DND-41 (cell line): ENCODE data around the gene DVL1.

ENCODE experiments used
- ATAC-seq: fragments of 200-7000 bp; cut with Tn5 transposase; 3 replicates; pipeline ENCODE4 v1.9.1; 2021; ENCODE audit warnings: low read depth; ENCODE audit not compliant: insufficient read depth
- DNase-seq: peaks from one replicate; pipeline ENCODE4 v3.0.0-alpha.2; 2020
- H2AFZ ChIP-seq: 2 replicates; pipeline ENCODE4 v1.6.0; 2012; ENCODE audit warnings: low read depth, low read length
- H3K27ac ChIP-seq: 2 replicates; pipeline ENCODE4 v1.5.1; 2012; ENCODE audit warnings: low read length, inconsistent platforms
- H3K27me3 ChIP-seq: fragments of 200-600 bp; sonication (generic); 2 replicates; pipeline ENCODE4 v1.6.0; 2012; ENCODE audit warnings: low read length, mild to moderate bottlenecking, inconsistent platforms; ENCODE audit not compliant: insufficient read depth, poor library complexity
- H3K36me3 ChIP-seq: 2 replicates; pipeline ENCODE4 v1.5.1; 2012; ENCODE audit warnings: low read length, inconsistent platforms; ENCODE audit not compliant: insufficient read depth
- H3K4me1 ChIP-seq: 2 replicates; pipeline ENCODE4 v1.5.1; 2012; ENCODE audit warnings: mild to moderate bottlenecking, low read length; ENCODE audit not compliant: insufficient read depth
- H3K4me2 ChIP-seq: 2 replicates; pipeline ENCODE4 v1.6.0; 2012; ENCODE audit warnings: mild to moderate bottlenecking, moderate library complexity, low read length, inconsistent platforms; ENCODE audit not compliant: insufficient read depth
- H3K4me3 ChIP-seq, 2 experiments: fragments of 200-600 bp in 1 of 2; shearing (Covaris generic) in 1 of 2; 2 replicates each; pipeline ENCODE4 v1.5.1; 2012 to 2016; ENCODE audit warnings: inconsistent platforms in 2 of 2, low read length in 2 of 2, mild to moderate bottlenecking in 2 of 2, low read depth in 1 of 2, moderate library complexity in 1 of 2
- H3K79me2 ChIP-seq: 2 replicates; pipeline ENCODE4 v1.6.0; 2012; ENCODE audit warnings: low read length, inconsistent platforms; ENCODE audit not compliant: insufficient read depth
- H3K9ac ChIP-seq: 2 replicates; pipeline ENCODE4 v1.6.0; 2012; ENCODE audit warnings: low read depth, mild to moderate bottlenecking, inconsistent platforms, low read length, moderate library complexity
- H3K9me3 ChIP-seq: 2 replicates; pipeline ENCODE4 v1.5.1; 2012; ENCODE audit warnings: low read length, moderate library complexity, mild to moderate bottlenecking, inconsistent platforms; ENCODE audit not compliant: insufficient read depth, severe bottlenecking
- H4K20me1 ChIP-seq: 2 replicates; pipeline ENCODE4 v1.6.0; 2012; ENCODE audit warnings: low read length; ENCODE audit not compliant: insufficient read depth
- EZH2 ChIP-seq: IDR thresholded peaks from 3 replicates; pipeline ENCODE4 v1.6.1; 2012; ENCODE audit warnings: borderline replicate concordance, low read depth, mild to moderate bottlenecking, moderate library complexity, low read length, inconsistent platforms; ENCODE audit not compliant: severe bottlenecking
- TF ChIP-seq, protein P1 (sequence below): IDR thresholded peaks from 2 replicates; pipeline ENCODE4 v1.5.1; 2012; ENCODE audit warnings: borderline replicate concordance, low read length, moderate library complexity, mild to moderate bottlenecking; ENCODE audit not compliant: poor library complexity, severe bottlenecking; ENCODE audit errors: extremely low read depth

Gene DVL1

DNA sequence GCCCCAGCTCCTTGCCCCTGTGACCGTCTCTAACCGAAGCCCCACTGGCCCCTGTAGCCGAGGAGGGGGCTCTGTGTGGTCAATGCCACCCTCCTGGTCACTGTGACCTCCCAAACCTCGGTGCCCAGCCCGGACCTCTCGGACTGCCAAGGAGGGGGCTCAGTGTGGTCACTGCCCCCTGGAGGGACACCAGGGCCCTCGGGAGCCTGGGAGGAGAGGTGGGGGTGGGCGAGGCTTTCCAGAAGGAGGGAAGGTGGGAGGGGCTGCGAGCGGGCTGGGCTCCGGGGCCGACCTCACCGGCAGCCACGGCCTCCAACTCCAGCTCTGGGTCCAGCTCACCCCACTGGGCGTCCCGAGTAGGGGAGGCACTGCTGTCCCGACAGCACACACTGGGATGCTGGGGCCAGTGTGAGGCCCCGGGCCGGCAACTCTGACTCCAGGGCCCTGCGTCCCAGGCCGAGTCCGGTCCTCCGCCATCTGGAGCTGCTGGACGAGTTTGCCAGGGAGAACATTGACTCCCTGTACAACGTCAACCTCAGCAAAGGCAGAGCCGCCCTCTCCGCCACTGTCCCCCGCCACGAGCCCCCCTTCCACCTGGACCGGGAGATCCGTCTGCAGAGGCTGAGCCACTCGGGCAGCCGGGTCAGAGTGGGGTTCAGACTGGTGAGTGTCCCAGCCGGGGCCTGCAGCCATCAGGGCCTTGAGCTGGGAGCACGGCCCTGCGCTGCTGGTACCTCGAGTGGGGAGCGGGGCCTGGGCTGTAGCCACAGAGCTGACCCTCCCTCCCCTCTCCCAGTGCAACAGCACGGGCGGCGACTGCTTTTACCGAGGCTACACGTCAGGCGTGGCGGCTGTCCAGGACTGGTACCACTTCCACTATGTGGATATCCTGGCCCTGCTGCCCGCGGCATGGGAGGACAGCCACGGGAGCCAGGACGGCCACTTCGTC, 62.6 kb downstream of the DVL1 start:
- no peaks in the 10 kb centered on the region for H4K20me1 ChIP-seq
- DNase-seq (no peak), ATAC-seq (no peak)
- H2AFZ ChIP-seq = no peak overlapping the region
- H3K27me3 ChIP-seq = no peaks in the 10 kb centered on the region
- H3K4me1 ChIP-seq = no peaks in the 10 kb centered on the region
- no peak overlapping the region for H3K9ac ChIP-seq
- H3K79me2 ChIP-seq = no peaks in the 10 kb centered on the region
- no peak overlapping the region for H3K27ac ChIP-seq
- H3K36me3 ChIP-seq = no peaks in the 10 kb centered on the region
- TF ChIP-seq EZH2 = no peak
- TF ChIP-seq, protein P1, sequence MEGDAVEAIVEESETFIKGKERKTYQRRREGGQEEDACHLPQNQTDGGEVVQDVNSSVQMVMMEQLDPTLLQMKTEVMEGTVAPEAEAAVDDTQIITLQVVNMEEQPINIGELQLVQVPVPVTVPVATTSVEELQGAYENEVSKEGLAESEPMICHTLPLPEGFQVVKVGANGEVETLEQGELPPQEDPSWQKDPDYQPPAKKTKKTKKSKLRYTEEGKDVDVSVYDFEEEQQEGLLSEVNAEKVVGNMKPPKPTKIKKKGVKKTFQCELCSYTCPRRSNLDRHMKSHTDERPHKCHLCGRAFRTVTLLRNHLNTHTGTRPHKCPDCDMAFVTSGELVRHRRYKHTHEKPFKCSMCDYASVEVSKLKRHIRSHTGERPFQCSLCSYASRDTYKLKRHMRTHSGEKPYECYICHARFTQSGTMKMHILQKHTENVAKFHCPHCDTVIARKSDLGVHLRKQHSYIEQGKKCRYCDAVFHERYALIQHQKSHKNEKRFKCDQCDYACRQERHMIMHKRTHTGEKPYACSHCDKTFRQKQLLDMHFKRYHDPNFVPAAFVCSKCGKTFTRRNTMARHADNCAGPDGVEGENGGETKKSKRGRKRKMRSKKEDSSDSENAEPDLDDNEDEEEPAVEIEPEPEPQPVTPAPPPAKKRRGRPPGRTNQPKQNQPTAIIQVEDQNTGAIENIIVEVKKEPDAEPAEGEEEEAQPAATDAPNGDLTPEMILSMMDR = no peak
- H3K4me2 ChIP-seq = no peak overlapping the region
- no peaks in the 10 kb centered on the region for H3K9me3 ChIP-seq
- H3K4me3 ChIP-seq = no peak overlapping the region

DNA sequence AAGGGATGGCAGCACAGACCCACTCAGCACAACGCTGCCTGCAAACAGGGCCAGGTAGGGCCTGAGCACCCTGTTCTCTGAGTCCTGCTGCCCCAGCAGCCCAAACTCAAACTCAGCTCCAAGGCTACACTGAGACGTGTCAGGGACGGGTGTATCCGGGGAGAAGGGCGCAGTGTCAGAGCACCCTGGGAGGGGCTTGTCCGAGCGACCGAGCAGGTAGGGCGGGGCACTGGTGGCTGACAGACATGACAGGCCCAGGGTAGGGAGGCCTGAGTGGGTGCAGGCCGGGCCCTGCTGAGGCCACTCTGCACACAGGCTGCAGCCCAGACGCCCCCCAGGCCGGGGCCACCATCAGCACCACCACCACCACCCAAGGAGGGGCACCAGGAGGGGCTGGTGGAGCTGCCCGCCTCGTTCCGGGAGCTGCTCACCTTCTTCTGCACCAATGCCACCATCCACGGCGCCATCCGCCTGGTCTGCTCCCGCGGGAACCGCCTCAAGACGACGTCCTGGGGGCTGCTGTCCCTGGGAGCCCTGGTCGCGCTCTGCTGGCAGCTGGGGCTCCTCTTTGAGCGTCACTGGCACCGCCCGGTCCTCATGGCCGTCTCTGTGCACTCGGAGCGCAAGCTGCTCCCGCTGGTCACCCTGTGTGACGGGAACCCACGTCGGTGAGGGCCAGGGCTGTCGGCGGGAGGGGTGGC, 63.5 kb downstream of the DVL1 start:
- Histone ChIP-seq H3K79me2 (no peaks in the 10 kb centered on the region), H3K9ac (no peak overlapping the region), H3K36me3 (no peaks in the 10 kb centered on the region), H3K4me3 (no peak overlapping the region), H3K27ac (no peak overlapping the region), H3K9me3 (no peaks in the 10 kb centered on the region), H3K27me3 (no peaks in the 10 kb centered on the region), H3K4me2 (no peak overlapping the region), H2AFZ (no peak overlapping the region), H4K20me1 (no peaks in the 10 kb centered on the region), H3K4me1 (no peaks in the 10 kb centered on the region)
- DNase-seq = no peak
- TF ChIP-seq EZH2 = no peak
- no peak for ATAC-seq
